GM21367 (cell line): ENCODE measurements around the gene MAMDC2.

Experiments used
- ATAC-seq: cut with Tn5 transposase; IDR thresholded peaks from one replicate; pipeline ENCODE4 v1.9.1; 2021; ENCODE audit not compliant: unreplicated experiment

MAMDC2 gene

DNA sequence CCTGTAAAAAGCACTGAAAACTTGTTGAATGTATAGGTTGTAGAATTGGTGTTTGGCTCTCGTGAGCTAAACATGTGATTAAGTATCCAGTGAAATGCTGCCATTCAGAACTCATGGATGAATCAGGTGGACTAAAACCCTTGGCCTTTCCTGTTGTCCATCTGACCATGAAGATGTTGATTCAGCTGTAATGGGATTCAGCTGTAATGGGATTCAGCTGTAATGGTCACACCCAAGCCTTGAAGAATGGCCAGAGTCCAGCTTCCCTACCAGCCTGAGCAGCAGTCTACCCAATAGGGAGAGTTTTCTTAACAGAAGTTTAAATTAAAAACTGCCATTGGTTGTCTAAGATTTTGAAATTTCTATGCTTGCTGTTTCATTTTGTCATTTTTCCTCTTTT is 18.1 kb downstream of the MAMDC2 start:
- ATAC-seq: no peak

GRCh38 chr9:70064496-70064895 is 20.8 kb downstream of the MAMDC2 start:
- ATAC-seq: no peak

GRCh38 chr9:70065572-70065971 is 21.9 kb downstream of the MAMDC2 start:
- ATAC-seq: no peak

DNA sequence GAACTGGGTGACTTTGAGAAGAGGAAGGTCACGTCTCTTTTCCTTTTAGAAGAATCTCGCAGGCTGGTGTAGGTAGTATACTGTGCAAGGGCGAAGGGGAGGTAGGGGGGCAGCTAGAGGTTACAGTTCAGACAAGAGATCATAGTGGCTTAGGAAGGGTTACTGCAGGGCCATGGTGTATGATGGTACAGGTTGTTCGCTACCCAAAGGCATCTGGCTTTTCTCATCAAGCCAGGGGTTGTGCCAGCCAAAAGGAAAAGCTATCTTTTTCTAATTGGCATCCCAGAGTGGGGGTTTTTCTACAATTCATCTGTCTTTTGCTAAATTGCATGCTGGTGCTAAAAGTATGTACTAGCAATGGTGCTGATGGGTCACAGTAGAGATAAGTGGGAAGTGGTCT is 22.8 kb downstream of the MAMDC2 start:
- no peak for ATAC-seq

DNA sequence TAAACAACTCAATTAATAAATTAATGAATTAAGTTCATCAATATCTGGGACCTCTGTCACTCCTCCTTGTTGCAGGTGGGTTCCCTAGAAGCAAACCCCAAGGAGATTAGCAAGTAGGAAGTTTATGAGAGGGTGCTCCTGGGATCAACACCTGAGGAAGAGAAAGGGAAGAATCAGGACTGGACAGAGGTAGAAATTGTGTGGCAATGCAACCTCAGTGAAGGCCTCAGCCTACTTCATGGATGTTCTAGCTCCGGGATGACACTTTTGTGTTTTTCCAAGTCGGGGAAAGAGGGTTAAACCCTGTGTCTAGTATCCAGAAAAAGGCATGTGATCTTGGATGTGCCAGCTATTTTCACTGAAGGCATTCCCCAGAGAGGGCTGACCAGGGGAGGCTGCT is 23.2 kb downstream of the MAMDC2 start:
- no peak for ATAC-seq

GRCh38 chr9:70069704-70070103 is 26.1 kb downstream of the MAMDC2 start:
- no peak for ATAC-seq

GRCh38 chr9:70073193-70073592 is 29.5 kb downstream of the MAMDC2 start:
- ATAC-seq: no peak

DNA sequence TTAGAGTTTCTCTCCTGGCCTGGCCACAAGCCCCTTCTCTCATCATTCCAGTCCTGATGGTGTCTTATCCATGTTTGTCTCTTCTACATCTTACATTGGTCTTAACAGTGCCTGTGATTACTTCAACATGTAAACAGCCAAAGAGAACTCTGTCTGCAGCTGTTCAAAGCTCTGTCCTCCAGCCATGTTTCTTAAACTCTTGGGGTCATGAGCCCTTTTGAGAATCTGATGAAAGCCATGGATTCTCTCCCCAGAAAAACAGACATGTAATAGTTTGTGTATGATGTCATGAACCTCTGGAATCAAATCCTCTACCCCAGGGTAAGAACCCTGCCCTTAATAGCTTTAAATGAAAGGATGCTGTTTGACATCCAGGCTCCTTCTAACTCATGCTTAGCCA is 30.1 kb downstream of the MAMDC2 start:
- no peak for ATAC-seq

DNA sequence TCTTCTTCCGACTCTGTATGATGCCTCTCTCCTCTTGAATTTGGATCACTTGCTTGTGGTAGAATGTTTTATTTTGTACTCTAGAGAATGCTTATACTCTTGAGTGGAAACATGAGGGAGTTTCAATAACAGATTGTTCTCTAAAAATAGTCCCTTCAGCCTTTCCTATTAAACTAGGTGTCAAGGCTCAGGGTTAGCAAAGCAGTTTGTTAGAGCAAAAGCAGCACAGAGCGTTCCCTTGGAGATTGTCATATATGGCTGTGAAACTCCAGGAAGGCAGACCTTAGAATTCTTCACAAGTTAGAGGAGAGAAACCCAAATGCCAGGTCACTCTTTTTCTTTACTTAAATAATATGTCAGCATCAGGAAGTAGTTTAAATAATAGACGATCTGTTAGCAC is 33.0 kb downstream of the MAMDC2 start:
- ATAC-seq: no peak

GRCh38 chr9:70079417-70080037 is 35.9 kb downstream of the MAMDC2 start:
- no peak for ATAC-seq

GRCh38 chr9:70080481-70081119 is 37.0 kb downstream of the MAMDC2 start:
- ATAC-seq: no peak

DNA sequence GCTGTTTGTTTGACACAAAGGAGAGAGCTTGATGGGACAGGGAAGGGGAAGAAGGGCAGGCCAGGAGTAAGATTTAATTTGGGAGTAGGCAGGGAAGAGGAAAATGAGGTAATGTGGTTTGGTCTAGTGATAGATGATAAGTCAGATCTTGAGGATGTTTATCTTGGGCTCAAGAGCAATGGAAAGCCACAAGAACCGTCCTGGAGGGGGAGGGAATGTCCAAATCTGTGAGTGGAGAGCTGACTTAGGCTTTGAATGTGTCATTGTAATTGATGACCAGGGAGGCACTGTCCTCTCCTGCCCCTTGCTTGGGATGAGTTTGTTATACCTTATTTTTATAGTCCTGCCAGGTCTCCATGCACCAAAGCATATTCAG is 37.5 kb downstream of the MAMDC2 start:
- no peak for ATAC-seq

DNA sequence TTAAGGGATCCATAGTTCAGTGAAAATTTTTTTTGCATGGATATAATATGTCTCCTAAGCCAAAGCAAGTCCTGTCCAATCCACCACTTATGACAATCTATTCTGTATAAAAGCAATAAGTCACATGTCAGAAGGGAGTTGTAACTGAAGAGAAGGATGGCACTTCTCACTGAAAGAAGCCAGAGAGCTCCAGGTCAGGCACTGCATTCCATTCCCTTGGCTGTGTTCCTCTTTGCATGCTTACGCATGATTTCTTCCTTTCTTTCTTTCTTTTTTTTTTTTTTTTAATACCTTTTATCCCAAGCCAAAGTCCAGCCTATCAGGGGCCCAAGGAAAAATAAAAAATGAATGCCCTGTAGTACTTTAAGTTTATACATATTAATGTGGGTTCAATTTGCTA is 39.8 kb downstream of the MAMDC2 start:
- ATAC-seq: no peak

DNA sequence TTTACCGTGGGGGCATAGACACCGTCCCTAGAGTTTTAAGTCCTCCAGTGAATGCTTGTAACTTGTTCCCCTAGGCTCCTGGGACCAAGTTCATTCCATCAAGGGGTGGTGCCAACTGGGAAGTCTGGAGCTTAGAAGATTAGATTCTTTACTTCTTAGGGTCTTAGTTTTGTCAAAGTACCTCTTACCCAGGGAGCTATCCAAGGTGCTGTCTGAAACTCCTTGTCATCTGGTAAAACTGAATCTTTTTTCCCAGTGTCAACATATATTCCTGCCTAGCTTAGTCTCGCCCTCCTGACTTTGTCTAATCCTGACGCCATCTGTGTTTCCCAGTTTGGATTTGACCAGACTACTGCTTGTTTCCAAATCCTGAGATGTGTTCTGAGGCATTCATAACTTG is 41.6 kb downstream of the MAMDC2 start:
- ATAC-seq: no peak

DNA sequence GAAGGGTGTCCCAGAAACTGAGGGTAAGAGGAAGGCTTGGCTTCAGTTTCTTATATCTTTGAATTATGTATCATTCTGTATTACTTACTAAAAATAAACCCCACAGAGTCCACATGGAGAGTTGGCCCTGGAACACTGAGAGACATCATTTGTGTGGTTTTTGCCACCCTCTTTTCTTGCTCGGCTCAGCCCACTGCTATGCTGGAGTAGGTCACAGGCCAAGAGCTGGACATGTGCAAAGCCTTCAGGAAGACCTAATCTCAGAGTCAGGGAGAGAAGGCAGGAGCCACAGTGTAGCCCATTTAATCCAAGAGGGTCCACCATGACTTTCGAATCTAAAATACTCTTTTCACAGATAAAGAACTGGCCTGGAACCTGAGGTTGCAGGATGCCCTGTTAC is 47.5 kb downstream of the MAMDC2 start:
- ATAC-seq: no peak

DNA sequence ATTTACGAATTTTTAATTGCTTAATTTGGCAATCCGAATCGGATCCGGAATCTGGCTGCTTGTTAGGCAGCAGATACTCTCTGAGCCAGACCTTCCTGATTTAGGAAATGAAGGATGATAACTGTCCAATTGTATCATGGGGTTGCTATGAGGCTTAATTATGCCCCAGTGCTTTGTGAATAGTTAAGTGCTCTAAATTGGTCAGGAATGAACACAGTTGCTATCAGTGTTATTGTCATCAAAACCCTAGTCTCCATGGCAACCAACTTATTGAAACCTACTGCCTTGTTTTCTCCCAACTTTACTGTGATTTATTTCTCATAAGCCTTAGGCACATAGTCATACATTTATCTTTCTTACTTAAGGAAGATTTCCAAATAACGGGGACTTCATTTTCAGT is 47.9 kb downstream of the MAMDC2 start:
- ATAC-seq: no peak

GRCh38 chr9:70092190-70092589 is 48.5 kb downstream of the MAMDC2 start:
- no peak for ATAC-seq

DNA sequence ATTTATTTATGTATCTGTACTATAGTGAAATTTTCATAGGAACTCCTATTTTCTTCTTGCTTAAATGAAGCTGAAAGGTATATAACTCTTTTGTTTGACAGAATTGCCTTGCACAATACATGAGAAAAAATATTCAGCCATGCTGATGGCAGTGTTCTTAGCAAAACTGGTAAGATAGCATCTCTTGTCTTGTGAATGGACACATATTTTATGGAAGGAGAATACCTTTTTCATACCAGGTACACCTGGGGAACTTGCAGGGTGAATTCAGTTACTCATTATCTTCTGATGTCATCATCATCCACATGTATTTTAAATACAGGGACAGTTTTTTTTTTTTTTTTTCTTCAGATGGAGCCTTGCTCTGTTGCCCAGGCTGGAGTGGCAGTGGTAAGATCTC is 49.4 kb downstream of the MAMDC2 start:
- no peak for ATAC-seq

- ATAC-seq: no peak
These were observed 50.3 kb downstream of the MAMDC2 start for GRCh38 chr9:70093944-70094343.

DNA sequence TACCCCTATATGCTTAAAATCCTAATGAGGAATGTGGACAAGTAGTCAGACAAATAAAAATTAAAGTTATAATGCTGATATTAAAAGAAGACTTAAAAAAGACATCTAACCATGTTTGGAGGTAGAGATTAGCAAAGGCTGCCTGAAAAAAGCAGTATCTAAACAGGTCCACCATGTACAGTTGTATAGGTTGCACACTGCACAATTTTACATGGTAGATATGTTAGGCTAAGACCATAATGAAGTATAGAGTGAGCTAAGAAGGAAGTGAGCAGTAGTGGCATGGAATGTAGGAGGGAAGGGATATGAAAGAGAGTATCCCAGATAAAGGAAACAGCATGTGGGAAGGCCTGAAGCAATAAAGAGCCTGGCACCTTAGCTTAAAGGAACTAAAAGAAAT is 51.1 kb downstream of the MAMDC2 start:
- no peak for ATAC-seq

DNA sequence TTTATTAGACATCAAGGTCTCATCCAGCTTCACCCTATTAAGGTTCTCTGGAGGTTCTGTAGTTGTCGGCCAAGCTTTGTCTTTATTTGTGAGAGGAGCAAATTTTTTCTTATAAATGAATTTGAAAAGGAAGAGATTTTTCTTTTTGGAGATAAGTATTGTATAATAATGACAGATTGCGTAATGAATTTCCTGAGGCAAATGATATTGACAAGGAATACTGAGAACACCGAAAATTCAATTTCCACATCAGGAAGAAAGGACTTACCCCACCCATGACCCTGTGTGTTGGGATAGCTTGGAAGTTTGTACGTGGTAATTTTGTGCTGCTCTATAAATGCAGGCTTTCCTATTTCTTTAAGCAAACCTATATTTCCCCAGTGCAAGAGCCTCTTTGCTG is 53.5 kb downstream of the MAMDC2 start:
- ATAC-seq: no peak

DNA sequence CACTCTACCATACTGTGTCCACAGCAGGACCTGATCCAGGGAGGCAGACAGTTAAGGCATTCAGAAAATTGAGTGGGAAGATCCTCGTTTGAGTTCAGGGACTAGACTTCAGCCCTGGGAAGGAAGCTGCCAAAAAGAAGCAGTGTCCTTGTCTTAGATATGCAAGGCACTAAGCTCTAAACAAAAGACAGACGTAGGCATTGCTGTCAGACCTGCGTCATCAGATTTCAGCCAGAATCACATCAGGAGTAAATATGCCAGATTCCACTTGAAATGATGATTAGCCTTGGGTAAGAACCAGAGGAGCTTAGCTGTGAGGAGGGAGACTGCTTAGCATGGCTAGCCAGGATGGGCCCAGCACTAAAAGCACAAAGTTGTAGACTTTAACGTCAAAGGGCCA is 56.7 kb downstream of the MAMDC2 start:
- ATAC-seq: no peak

GRCh38 chr9:70101265-70101664 is 57.6 kb downstream of the MAMDC2 start:
- no peak for ATAC-seq
